A549 (cell line): Measurements from ENCODE around the gene PKIG. TPM values are rescaled to one million over a fixed set of nuclear protein-coding genes. Genes with fewer than 3 reads are reported as not detected.

ENCODE experiments used
- ATAC-seq, 2 experiments: fragments of 200-7000 bp in 1 of 2; fragments of >200 bp in 1 of 2; cut with Nextera tagmentation in 1 of 2; cut with Tn5 transposase in 1 of 2; 3 replicates each; pipeline versions ENCODE4 v1.8.0 to v1.9.1; 2018 to 2020; ENCODE audit warnings: mild to moderate bottlenecking in 1 of 2, moderate library complexity in 1 of 2
- CTCF ChIA-PET: fragments of 300-600 bp; sonication (Branson Sonifier 250); formaldehyde crosslinking; extraction: SDS; loops from one replicate; lab custom pipeline; 2021; ENCODE audit warnings: antibody characterized with exemption, inconsistent platforms; lab: Yijun Ruan, JAX
- POLR2A ChIA-PET: fragments of 350-600 bp; formaldehyde crosslinking; extraction: SDS; loops from one replicate; lab custom pipeline; 2021; ENCODE audit warnings: antibody characterized with exemption, inconsistent platforms; lab: Yijun Ruan, JAX
- DNase-seq, 2 experiments: peaks; one replicate each; pipeline versions ENCODE4 v3.0.0 to v3.0.0-alpha.2; 2011 to 2016; ENCODE audit warnings: low read depth in 1 of 2, low spot score in 1 of 2
- FAIRE-seq: peaks from 2 replicates; lab custom pipeline; 2011; peaks lifted over from hg19 to GRCh38; lab: Jason Lieb, UNC
- H3K27ac ChIP-seq, 2 experiments: fragments of >200 bp; sonication (Bioruptor Twin); formaldehyde crosslinking; 3 replicates each; pipeline ENCODE4 v1.5.1; 2016 to 2017
- H3K4me1 ChIP-seq: fragments of >200 bp; sonication (Bioruptor Twin); formaldehyde crosslinking; 3 replicates; pipeline ENCODE4 v1.6.1; 2016
- H3K4me2 ChIP-seq: fragments of >200 bp; sonication (Bioruptor Twin); formaldehyde crosslinking; 3 replicates; pipeline ENCODE4 v1.6.1; 2016
- H3K4me3 ChIP-seq: fragments of >200 bp; sonication (Bioruptor Twin); formaldehyde crosslinking; 3 replicates; pipeline ENCODE4 v1.5.1; 2016
- H3K9me3 ChIP-seq: fragments of >200 bp; sonication (Bioruptor Twin); formaldehyde crosslinking; 3 replicates; pipeline ENCODE4 v1.6.1; 2016
- BHLHE40 ChIP-seq: IDR thresholded peaks from 2 replicates; pipeline ENCODE4 v1.6.1; 2012; ENCODE audit warnings: low read depth, low read length, inconsistent platforms
- CBX8 ChIP-seq: fragments of 200-600 bp; sonication (generic); IDR thresholded peaks from 2 replicates; pipeline ENCODE4 v1.6.1; 2016
- EHF ChIP-seq: fragments of 250-450 bp; sonication (Bioruptor Pico); IDR thresholded peaks from 2 replicates; pipeline ENCODE4 v1.5.0; 2020; ENCODE audit warnings: mild to moderate bottlenecking
- EP300 ChIP-seq, 2 experiments: fragments of >200 bp; sonication (Bioruptor Twin); formaldehyde crosslinking; IDR thresholded peaks; 2 replicates in 1 of 2; 3 replicates in 1 of 2; pipeline ENCODE4 v1.6.1; 2016 to 2017
- FOSL2 ChIP-seq, 2 experiments: fragments of 450-650 bp in 1 of 2; fragments of >200 bp in 1 of 2; sonication (Bioruptor Twin) in 1 of 2; formaldehyde crosslinking; IDR thresholded peaks; 2 replicates each; pipeline versions ENCODE4 v1.5.0 to v1.6.1; 2016 to 2020; ENCODE audit warnings: mild to moderate bottlenecking in 1 of 2, moderate library complexity in 1 of 2
- HOXB5 ChIP-seq: fragments of 250-450 bp; sonication (Bioruptor Pico); IDR thresholded peaks from 2 replicates; pipeline ENCODE4 v1.5.0; 2020; ENCODE audit warnings: mild to moderate bottlenecking, moderate library complexity
- JUN ChIP-seq, 2 experiments: fragments of >200 bp; sonication (Bioruptor Twin); formaldehyde crosslinking; IDR thresholded peaks; 2 replicates in 1 of 2; 3 replicates in 1 of 2; pipeline ENCODE4 v1.6.1; 2016 to 2017
- JUNB ChIP-seq: fragments of >200 bp; sonication (Bioruptor Twin); formaldehyde crosslinking; IDR thresholded peaks from 2 replicates; pipeline ENCODE4 v1.6.1; 2016
- MYC ChIP-seq: IDR thresholded peaks from 2 replicates; pipeline ENCODE4 v1.6.1; 2012; ENCODE audit warnings: mild to moderate bottlenecking, inconsistent platforms, low read length, improper control_type of control experiment, borderline replicate concordance
- NFE2L2 ChIP-seq: fragments of 150-350 bp; conservative IDR thresholded peaks from 2 replicates; pipeline ENCODE4 v1.6.1; 2014; ENCODE audit warnings: low read length
- POLR2A ChIP-seq: IDR thresholded peaks from 2 replicates; pipeline ENCODE4 v1.6.1; 2012; ENCODE audit warnings: mild to moderate bottlenecking, low read length
- POLR2AphosphoS2 ChIP-seq: conservative IDR thresholded peaks from 2 replicates; pipeline ENCODE4 v1.6.1; 2012; ENCODE audit warnings: low read length, improper control_type of control experiment, inconsistent platforms
- RARB ChIP-seq: fragments of 250-450 bp; sonication (Bioruptor Pico); IDR thresholded peaks from 2 replicates; pipeline ENCODE4 v1.8.0; 2021; ENCODE audit warnings: mild to moderate bottlenecking, moderate library complexity
- RFX5 ChIP-seq: fragments of 450-650 bp; IDR thresholded peaks from 2 replicates; pipeline ENCODE4 v1.7.1; 2014; ENCODE audit warnings: antibody characterized with exemption, mild to moderate bottlenecking, moderate library complexity
- TP53 ChIP-seq: fragments of 250-450 bp; sonication (Bioruptor Pico); IDR thresholded peaks from 2 replicates; pipeline ENCODE4 v1.5.0; 2021; ENCODE audit warnings: mild to moderate bottlenecking, moderate library complexity
- ZC3H11A ChIP-seq: fragments of 450-650 bp; IDR thresholded peaks from 2 replicates; pipeline ENCODE4 v1.6.1; 2014; ENCODE audit warnings: antibody characterized with exemption, mild to moderate bottlenecking
- ZFP36 ChIP-seq: fragments of 450-650 bp; IDR thresholded peaks from 2 replicates; pipeline ENCODE4 v1.6.1; 2014; ENCODE audit warnings: borderline replicate concordance; ENCODE audit not compliant: partially characterized antibody
- ZNF302 ChIP-seq: fragments of 250-450 bp; sonication (Bioruptor Pico); IDR thresholded peaks from 2 replicates; pipeline ENCODE4 v1.9.0; 2021; ENCODE audit warnings: inconsistent platforms, mild to moderate bottlenecking, moderate library complexity
- ZSCAN20 ChIP-seq: fragments of 250-450 bp; sonication (Bioruptor Pico); IDR thresholded peaks from 2 replicates; pipeline ENCODE4 v1.8.0; 2022; ENCODE audit warnings: mild to moderate bottlenecking, moderate library complexity
- WGBS: methylation state at CpG from one replicate; pipeline ENCODE4 v1.1.6; 2017; ENCODE audit errors: missing lambda C conversion rate; 5-methylcytosine and 5-hydroxymethylcytosine counted together
- polyA plus RNA-seq, 4 experiments: library from polyadenylated mRNA; depleted of rRNA in 3 of 4; stranded (reverse); fragments of >200 nt; fragmentation: RNase III in 1 of 4; extraction: RNeasy Plus Mini Kit Qiagen cat#74134 plus additional on column Dnase treatment in 1 of 4; gene quantifications; 2 replicates in 3 of 4; 3 replicates in 1 of 4; pipeline ENCODE4 v1.2.3, GENCODE V29; 2011 to 2017
- TF ChIP-seq, protein P1 (sequence below): fragments of 250-450 bp; sonication (Bioruptor Pico); IDR thresholded peaks from 2 replicates; pipeline ENCODE4 v1.5.0; 2021; ENCODE audit warnings: mild to moderate bottlenecking, moderate library complexity, borderline replicate concordance
- TF ChIP-seq, protein P2 (sequence below): IDR thresholded peaks from 2 replicates; pipeline ENCODE4 v1.6.1; 2012
- TF ChIP-seq, protein P3 (sequence below): fragments of >200 bp; sonication (Bioruptor Twin); formaldehyde crosslinking; IDR thresholded peaks from 3 replicates; pipeline ENCODE4 v1.6.1; 2016
- TF ChIP-seq, protein P4 (sequence below): fragments of >200 bp; sonication (Bioruptor Twin); formaldehyde crosslinking; IDR thresholded peaks from 3 replicates; pipeline ENCODE4 v1.5.1; 2016
- TF ChIP-seq, protein P5 (sequence below): fragments of 150-350 bp; IDR thresholded peaks from 2 replicates; pipeline ENCODE4 v1.6.1; 2014; ENCODE audit warnings: low read depth, mild to moderate bottlenecking, low read length

Gene PKIG
- polyA plus RNA-seq, 2 of the 4 experiments (the other 2 are of a cell fraction) = 24.0 to 31.1 TPM

DNA sequence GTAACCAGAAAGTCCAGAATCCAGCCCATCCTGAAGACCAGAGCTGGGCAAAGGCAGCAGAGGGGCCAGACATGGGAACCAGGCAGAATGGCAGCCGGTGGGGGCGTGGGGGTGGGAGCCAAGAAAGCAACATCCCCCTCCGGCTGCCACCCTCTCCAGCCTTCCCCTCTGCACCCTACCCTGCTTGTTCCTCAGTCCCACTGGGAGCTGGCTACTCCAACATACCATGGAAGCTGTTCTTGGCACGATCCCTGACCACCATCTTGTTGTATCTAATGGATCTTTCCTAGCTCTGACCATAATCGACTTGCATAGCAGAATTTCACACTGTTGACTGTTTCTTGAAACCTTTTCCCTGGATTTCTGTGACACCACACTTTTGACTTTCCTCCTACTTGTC, 38.9 kb downstream of the PKIG start:
- 94% methylated on average over 5 of the region's 5 CpGs for WGBS
- CTCF ChIA-PET = interaction anchor here (0.8 to 5.6 kb wide), 3 partner anchors 12 to 406 kb away, joined by 3 to 30 read pairs (median 3); no protein-coding TSS in a partner anchor

DNA sequence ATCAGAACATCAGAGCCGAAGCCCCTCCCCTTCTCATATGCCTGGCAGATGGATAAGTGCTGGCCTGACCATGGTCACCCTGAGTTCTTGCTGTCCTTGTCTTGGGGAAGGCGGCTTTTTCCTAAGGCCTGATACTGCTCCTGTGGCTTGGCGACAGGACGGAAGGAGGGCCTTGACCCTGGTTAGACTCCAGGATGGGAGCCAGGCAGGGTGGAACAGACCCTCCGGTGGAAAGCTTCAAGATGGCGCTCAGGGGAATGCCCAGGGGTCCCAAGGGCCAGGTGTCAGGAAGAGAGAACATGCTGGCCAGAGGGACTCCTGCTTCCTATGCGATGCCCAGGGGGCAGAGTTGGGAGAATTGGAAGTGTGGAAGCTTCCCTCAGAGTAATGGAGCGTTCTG, 39.6 kb downstream of the PKIG start:
- CTCF ChIA-PET = interaction anchor here (0.8 to 5.6 kb wide), 4 partner anchors 13 to 407 kb away, joined by 3 to 30 read pairs (median 3); no protein-coding TSS in a partner anchor

More for the DNA sequence above, 38.9 kb downstream of the PKIG start:
- Histone ChIP-seq H3K27ac (no peak overlapping the region), H3K4me1 (no peaks in the 10 kb centered on the region), H3K4me3 (no peak overlapping the region), H3K9me3 (peaks cover 15% of the 10 kb centered on the region), H3K4me2 (no peak overlapping the region)
- DNase-seq (no peak), FAIRE-seq (no peak), ATAC-seq (no peak)
- POLR2A ChIA-PET = no interaction called here
- TF ChIP-seq ZFP36 = no peak
- TF ChIP-seq JUNB = no peak
- TF ChIP-seq HOXB5 = no peak
- TF ChIP-seq, protein P1, sequence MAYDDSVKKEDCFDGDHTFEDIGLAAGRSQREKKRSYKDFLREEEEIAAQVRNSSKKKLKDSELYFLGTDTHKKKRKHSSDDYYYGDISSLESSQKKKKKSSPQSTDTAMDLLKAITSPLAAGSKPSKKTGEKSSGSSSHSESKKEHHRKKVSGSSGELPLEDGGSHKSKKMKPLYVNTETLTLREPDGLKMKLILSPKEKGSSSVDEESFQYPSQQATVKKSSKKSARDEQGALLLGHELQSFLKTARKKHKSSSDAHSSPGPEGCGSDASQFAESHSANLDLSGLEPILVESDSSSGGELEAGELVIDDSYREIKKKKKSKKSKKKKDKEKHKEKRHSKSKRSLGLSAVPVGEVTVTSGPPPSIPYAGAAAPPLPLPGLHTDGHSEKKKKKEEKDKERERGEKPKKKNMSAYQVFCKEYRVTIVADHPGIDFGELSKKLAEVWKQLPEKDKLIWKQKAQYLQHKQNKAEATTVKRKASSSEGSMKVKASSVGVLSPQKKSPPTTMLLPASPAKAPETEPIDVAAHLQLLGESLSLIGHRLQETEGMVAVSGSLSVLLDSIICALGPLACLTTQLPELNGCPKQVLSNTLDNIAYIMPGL (CRISPR knock-in tag) = no peak
- TF ChIP-seq, protein P2, sequence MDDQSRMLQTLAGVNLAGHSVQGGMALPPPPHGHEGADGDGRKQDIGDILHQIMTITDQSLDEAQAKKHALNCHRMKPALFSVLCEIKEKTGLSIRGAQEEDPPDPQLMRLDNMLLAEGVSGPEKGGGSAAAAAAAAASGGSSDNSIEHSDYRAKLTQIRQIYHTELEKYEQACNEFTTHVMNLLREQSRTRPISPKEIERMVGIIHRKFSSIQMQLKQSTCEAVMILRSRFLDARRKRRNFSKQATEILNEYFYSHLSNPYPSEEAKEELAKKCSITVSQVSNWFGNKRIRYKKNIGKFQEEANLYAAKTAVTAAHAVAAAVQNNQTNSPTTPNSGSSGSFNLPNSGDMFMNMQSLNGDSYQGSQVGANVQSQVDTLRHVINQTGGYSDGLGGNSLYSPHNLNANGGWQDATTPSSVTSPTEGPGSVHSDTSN = no peak
- no peak for TF ChIP-seq EHF
- no peak for TF ChIP-seq RARB (CRISPR knock-in tag)
- no peak for TF ChIP-seq BHLHE40
- no peak for TF ChIP-seq POLR2AphosphoS2
- no peak for TF ChIP-seq FOSL2 (IDR thresholded peaks at IDR 0.05)
- TF ChIP-seq FOSL2 (CRISPR knock-in tag; IDR thresholded peaks at IDR 0.05) = no peak
- no peak for TF ChIP-seq MYC
- no peak for TF ChIP-seq ZC3H11A
- no peak for TF ChIP-seq ZNF302 (CRISPR knock-in tag)
- TF ChIP-seq ZSCAN20 (CRISPR knock-in tag) = no peak
- TF ChIP-seq, protein P3, sequence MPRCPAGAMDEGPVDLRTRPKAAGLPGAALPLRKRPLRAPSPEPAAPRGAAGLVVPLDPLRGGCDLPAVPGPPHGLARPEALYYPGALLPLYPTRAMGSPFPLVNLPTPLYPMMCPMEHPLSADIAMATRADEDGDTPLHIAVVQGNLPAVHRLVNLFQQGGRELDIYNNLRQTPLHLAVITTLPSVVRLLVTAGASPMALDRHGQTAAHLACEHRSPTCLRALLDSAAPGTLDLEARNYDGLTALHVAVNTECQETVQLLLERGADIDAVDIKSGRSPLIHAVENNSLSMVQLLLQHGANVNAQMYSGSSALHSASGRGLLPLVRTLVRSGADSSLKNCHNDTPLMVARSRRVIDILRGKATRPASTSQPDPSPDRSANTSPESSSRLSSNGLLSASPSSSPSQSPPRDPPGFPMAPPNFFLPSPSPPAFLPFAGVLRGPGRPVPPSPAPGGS = no peak
- no peak for TF ChIP-seq POLR2A
- no peak for TF ChIP-seq EP300 (IDR thresholded peaks at IDR 0.05)
- TF ChIP-seq TP53 (CRISPR knock-in tag) = no peak
- TF ChIP-seq, protein P4, sequence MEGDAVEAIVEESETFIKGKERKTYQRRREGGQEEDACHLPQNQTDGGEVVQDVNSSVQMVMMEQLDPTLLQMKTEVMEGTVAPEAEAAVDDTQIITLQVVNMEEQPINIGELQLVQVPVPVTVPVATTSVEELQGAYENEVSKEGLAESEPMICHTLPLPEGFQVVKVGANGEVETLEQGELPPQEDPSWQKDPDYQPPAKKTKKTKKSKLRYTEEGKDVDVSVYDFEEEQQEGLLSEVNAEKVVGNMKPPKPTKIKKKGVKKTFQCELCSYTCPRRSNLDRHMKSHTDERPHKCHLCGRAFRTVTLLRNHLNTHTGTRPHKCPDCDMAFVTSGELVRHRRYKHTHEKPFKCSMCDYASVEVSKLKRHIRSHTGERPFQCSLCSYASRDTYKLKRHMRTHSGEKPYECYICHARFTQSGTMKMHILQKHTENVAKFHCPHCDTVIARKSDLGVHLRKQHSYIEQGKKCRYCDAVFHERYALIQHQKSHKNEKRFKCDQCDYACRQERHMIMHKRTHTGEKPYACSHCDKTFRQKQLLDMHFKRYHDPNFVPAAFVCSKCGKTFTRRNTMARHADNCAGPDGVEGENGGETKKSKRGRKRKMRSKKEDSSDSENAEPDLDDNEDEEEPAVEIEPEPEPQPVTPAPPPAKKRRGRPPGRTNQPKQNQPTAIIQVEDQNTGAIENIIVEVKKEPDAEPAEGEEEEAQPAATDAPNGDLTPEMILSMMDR = no peak
- TF ChIP-seq JUN (IDR thresholded peaks at IDR 0.05) = no peak

More for the DNA sequence above, 39.6 kb downstream of the PKIG start:
- Histone ChIP-seq H3K9me3 (peaks cover 15% of the 10 kb centered on the region), H3K27ac (no peak overlapping the region), H3K4me2 (no peak overlapping the region), H3K4me1 (no peaks in the 10 kb centered on the region), H3K4me3 (no peak overlapping the region)
- over 99% methylated on average over 8 of the region's 8 CpGs for WGBS
- POLR2A ChIA-PET = no interaction called here
- no peak for DNase-seq
- FAIRE-seq = no peak
- no peak for ATAC-seq
- TF ChIP-seq NFE2L2 = no peak
- TF ChIP-seq CBX8 = no peak
- TF ChIP-seq ZC3H11A = no peak
- TF ChIP-seq, protein P5, sequence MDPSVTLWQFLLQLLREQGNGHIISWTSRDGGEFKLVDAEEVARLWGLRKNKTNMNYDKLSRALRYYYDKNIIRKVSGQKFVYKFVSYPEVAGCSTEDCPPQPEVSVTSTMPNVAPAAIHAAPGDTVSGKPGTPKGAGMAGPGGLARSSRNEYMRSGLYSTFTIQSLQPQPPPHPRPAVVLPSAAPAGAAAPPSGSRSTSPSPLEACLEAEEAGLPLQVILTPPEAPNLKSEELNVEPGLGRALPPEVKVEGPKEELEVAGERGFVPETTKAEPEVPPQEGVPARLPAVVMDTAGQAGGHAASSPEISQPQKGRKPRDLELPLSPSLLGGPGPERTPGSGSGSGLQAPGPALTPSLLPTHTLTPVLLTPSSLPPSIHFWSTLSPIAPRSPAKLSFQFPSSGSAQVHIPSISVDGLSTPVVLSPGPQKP = no peak
- no peak for TF ChIP-seq RFX5
